IMR-90 (cell line): ENCODE data around the gene SCNN1B.

Source experiments
- BHLHE40 ChIP-seq: fragments of 150-350 bp; IDR thresholded peaks from 2 replicates; pipeline ENCODE4 v1.6.1; 2016; ENCODE audit warnings: mild to moderate bottlenecking, low read depth, low read length
- CEBPB ChIP-seq: IDR thresholded peaks from 2 replicates; pipeline ENCODE4 v1.6.1; 2012; ENCODE audit warnings: low read depth, low read length, improper control_type of control experiment
- CHD1 ChIP-seq: IDR thresholded peaks from 2 replicates; pipeline ENCODE4 v1.6.1; 2012; ENCODE audit warnings: low read depth, low read length, improper control_type of control experiment
- CTCF ChIP-seq: conservative IDR thresholded peaks from 2 replicates; pipeline ENCODE4 v1.5.1; 2012; ENCODE audit warnings: mild to moderate bottlenecking, low read depth, low read length, improper control_type of control experiment
- ELK1 ChIP-seq: fragments of 150-350 bp; IDR thresholded peaks from 2 replicates; pipeline ENCODE4 v1.6.1; 2016; ENCODE audit warnings: low read depth, mild to moderate bottlenecking, low read length, moderate library complexity, borderline replicate concordance
- MAFK ChIP-seq: IDR thresholded peaks from 2 replicates; pipeline ENCODE4 v1.6.1; 2012; ENCODE audit warnings: low read depth, low read length, improper control_type of control experiment
- MAZ ChIP-seq: IDR thresholded peaks from 2 replicates; pipeline ENCODE4 v1.6.1; 2012; ENCODE audit warnings: low read depth, mild to moderate bottlenecking, low read length, improper control_type of control experiment, moderate library complexity, borderline replicate concordance
- MXI1 ChIP-seq: IDR thresholded peaks from 2 replicates; pipeline ENCODE4 v1.6.1; 2012; ENCODE audit warnings: low read depth, mild to moderate bottlenecking, low read length, moderate library complexity, borderline replicate concordance
- POLR2A ChIP-seq: IDR thresholded peaks from 2 replicates; pipeline ENCODE4 v1.6.1; 2012; ENCODE audit warnings: mild to moderate bottlenecking, low read depth, low read length
- RAD21 ChIP-seq: IDR thresholded peaks from 2 replicates; pipeline ENCODE4 v1.6.1; 2012; ENCODE audit warnings: low read length, improper control_type of control experiment
- RCOR1 ChIP-seq: IDR thresholded peaks from 2 replicates; pipeline ENCODE4 v1.6.1; 2012; ENCODE audit warnings: mild to moderate bottlenecking, low read length, improper control_type of control experiment; ENCODE audit not compliant: insufficient replicate concordance
- RFX5 ChIP-seq: IDR thresholded peaks from 2 replicates; pipeline ENCODE4 v1.8.0; 2012; ENCODE audit warnings: low read depth, mild to moderate bottlenecking, low read length, moderate library complexity
- SMC3 ChIP-seq: fragments of 150-350 bp; IDR thresholded peaks from 2 replicates; pipeline ENCODE4 v1.6.1; 2016; ENCODE audit warnings: low read depth, mild to moderate bottlenecking, antibody characterized with exemption, low read length, moderate library complexity
- USF2 ChIP-seq: fragments of 150-350 bp; IDR thresholded peaks from 2 replicates; pipeline ENCODE4 v1.6.1; 2017; ENCODE audit warnings: mild to moderate bottlenecking, antibody characterized with exemption, low read length, low read depth

- TF ChIP-seq CTCF, result no peak
- TF ChIP-seq POLR2A, result no peak
- no peak for TF ChIP-seq RFX5
- no peak for TF ChIP-seq SMC3
- no peak for TF ChIP-seq RAD21
- TF ChIP-seq CEBPB, result no peak
- TF ChIP-seq ELK1, result no peak
- TF ChIP-seq RCOR1, result no peak
- TF ChIP-seq MXI1, result no peak
- no peak for TF ChIP-seq USF2
- no peak for TF ChIP-seq MAZ
- no peak for TF ChIP-seq BHLHE40
- no peak for TF ChIP-seq MAFK
- no peak for TF ChIP-seq CHD1
Measured at GRCh38 chr16:23362460-23363317, 60.6 kb downstream of the SCNN1B start.
